ENCODE results near the gene YWHAB. TPM values are rescaled to one million over a fixed set of nuclear protein-coding genes. Genes with fewer than 3 reads are reported as not detected.

YWHAB gene
- total RNA-seq, 3 donors from 2014 or later, result 125 to 155 (median 139) TPM

DNA sequence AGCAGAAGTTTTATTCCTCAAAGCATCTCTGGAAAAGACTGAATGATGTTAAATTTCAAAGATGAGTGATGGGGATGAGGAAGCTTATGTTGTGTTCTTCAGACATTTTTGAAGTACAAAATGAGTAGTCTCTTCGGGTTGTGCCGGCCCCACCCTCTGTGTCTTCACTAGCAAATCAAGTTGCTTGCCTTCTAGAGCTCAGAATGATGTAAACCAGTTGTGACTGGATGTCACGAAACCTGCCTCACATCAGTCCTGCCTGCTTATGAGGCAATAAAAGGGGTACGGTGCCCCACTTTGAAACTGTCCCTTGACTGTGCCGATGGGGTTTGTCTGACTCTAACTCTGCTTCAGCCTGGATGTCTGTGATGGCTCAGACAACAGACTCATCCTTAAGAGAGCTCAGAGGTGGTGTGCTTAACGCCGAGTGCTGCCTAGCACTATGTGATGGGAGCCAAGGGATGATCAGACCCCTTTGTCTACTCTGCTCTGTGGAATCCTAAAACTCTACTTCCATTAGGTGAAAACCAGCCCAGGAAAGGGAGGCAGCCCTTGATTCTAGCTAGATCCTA is 55.7 kb downstream of the YWHAB start:
- DNase-seq (ENCODE audit: low spot score in 2 of 2), result no peak
- no peaks in the 10 kb centered on the region for H3K27me3 ChIP-seq
- no peaks in the 10 kb centered on the region for H3K9me3 ChIP-seq
- no peak overlapping the region for H3K27ac ChIP-seq
- H3K36me3 ChIP-seq, result peaks cover 15% of the 10 kb centered on the region
- no peaks in the 10 kb centered on the region for H3K4me1 ChIP-seq
- H3K4me3 ChIP-seq, result no peak overlapping the region
- intact Hi-C loops (cut with DNase I; ENCODE audit: low total_unique reads), result loop anchor here (1.0 kb wide), 1 partner anchor 18 kb away; no protein-coding TSS in a partner anchor
- TF ChIP-seq POLR2AphosphoS5 (IDR thresholded peaks at IDR 0.05) (no peak), POLR2A (IDR thresholded peaks at IDR 0.05) (no peak)
- TF ChIP-seq, protein P1, sequence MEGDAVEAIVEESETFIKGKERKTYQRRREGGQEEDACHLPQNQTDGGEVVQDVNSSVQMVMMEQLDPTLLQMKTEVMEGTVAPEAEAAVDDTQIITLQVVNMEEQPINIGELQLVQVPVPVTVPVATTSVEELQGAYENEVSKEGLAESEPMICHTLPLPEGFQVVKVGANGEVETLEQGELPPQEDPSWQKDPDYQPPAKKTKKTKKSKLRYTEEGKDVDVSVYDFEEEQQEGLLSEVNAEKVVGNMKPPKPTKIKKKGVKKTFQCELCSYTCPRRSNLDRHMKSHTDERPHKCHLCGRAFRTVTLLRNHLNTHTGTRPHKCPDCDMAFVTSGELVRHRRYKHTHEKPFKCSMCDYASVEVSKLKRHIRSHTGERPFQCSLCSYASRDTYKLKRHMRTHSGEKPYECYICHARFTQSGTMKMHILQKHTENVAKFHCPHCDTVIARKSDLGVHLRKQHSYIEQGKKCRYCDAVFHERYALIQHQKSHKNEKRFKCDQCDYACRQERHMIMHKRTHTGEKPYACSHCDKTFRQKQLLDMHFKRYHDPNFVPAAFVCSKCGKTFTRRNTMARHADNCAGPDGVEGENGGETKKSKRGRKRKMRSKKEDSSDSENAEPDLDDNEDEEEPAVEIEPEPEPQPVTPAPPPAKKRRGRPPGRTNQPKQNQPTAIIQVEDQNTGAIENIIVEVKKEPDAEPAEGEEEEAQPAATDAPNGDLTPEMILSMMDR (IDR thresholded peaks at IDR 0.05), result no peak

- no peak for DNase-seq (ENCODE audit: low spot score in 2 of 2)
- H3K4me1 ChIP-seq, result no peaks in the 10 kb centered on the region
- H3K4me3 ChIP-seq, result no peak overlapping the region
- peaks cover 15% of the 10 kb centered on the region for H3K36me3 ChIP-seq
- no peak overlapping the region for H3K27ac ChIP-seq
- H3K9me3 ChIP-seq, result no peaks in the 10 kb centered on the region
- H3K27me3 ChIP-seq, result no peaks in the 10 kb centered on the region
- intact Hi-C loops (cut with DNase I; ENCODE audit: low total_unique reads), result no loop called here
- no peak for TF ChIP-seq POLR2AphosphoS5 (IDR thresholded peaks at IDR 0.05)
Observed at GRCh38 chr20:44942264-44942973, 56.9 kb downstream of the YWHAB start.

DNA sequence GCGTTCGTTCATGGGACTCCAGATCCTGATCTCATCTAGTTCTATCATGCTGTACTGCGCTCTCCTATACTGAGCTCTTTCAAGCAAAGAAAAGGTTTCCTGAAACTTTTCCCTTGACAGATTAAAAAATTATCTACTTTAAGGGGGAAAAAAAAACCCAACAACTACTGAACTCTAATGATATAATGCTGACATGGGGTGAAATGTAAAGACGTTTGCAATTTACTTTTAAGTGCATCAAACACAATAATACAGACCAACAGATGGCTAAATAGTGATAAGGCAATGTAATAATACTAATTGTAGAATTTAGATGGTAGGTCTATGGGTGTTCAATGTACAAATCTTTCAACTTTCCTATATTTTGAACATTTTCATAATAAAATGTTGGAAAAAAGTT is 58.3 kb downstream of the YWHAB start:
- H3K9me3 ChIP-seq, result no peaks in the 10 kb centered on the region
- H3K4me3 ChIP-seq, result no peak overlapping the region
- intact Hi-C loops (cut with DNase I; ENCODE audit: low total_unique reads), result no loop called here
- H3K36me3 ChIP-seq, result peaks cover 15% of the 10 kb centered on the region
- H3K27me3 ChIP-seq, result no peaks in the 10 kb centered on the region
- H3K27ac ChIP-seq, result no peak overlapping the region
- no peak for TF ChIP-seq POLR2AphosphoS5 (IDR thresholded peaks at IDR 0.05)
- TF ChIP-seq, protein P1 (IDR thresholded peaks at IDR 0.05), result no peak
- no peak for TF ChIP-seq POLR2A (IDR thresholded peaks at IDR 0.05)
- DNase-seq (ENCODE audit: low spot score in 2 of 2), result no peak
- no peaks in the 10 kb centered on the region for H3K4me1 ChIP-seq

DNA sequence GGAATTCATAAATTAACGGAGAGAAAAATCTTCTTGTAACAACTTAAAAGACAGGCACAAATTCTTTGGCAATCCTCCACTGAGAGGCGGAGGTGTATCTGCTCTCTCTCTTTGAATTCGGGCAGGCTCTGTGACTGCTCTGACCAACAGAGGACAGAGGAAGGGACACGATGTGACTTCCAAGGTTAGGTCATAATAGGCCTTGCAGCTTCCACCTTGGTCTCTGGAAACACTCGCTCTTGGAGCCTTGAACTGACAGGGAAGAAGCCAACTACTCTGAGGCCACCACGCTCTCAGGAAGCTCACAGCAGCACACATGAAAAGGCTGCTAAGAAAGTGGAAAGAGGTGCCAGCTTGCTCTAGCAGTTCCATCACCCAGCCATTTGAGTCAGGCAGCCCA is 59.8 kb downstream of the YWHAB start:
- peaks cover 21% of the 10 kb centered on the region for H3K36me3 ChIP-seq

DNA sequence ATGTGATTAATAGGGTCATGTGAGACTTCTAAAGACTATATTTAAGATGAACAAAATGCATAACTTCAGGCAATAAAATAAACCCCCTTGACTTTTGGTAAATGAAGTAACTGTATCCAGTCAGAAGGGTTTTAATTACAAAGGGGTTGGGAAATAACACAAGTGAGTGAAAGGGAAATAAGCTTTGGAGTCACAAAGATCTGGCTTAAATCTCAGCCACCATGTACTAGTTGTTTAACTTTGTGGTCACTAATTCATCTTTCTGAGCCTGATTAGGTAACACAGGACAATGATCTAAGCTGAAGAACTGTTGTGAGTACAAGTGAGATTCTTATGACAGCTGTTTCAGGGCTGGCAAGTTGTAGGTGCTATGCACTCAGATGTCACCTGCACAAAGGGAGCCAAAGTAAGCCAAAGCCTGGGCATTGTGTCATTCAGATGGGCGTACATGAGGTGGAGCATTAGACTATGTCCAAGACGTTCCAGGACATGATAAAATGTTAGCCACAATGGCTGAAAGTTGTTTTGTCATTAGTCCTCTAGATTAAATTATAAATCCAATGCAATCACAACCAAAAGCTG is 60.9 kb downstream of the YWHAB start:
- no peak for DNase-seq (ENCODE audit: low spot score in 2 of 2)
- Histone ChIP-seq H3K27ac (no peak overlapping the region), H3K27me3 (no peaks in the 10 kb centered on the region), H3K36me3 (peaks cover 24% of the 10 kb centered on the region), H3K9me3 (no peaks in the 10 kb centered on the region), H3K4me1 (no peaks in the 10 kb centered on the region), H3K4me3 (no peak overlapping the region)
- TF ChIP-seq POLR2A (IDR thresholded peaks at IDR 0.05), result no peak
- TF ChIP-seq POLR2AphosphoS5 (IDR thresholded peaks at IDR 0.05), result no peak
- TF ChIP-seq, protein P1 (IDR thresholded peaks at IDR 0.05), result no peak
- intact Hi-C loops (cut with DNase I; ENCODE audit: low total_unique reads), result no loop called here

More for the DNA sequence above, 59.8 kb downstream of the YWHAB start:
- no peak overlapping the region for H3K27ac ChIP-seq
- no peaks in the 10 kb centered on the region for H3K27me3 ChIP-seq
- intact Hi-C loops (cut with DNase I; ENCODE audit: low total_unique reads), result no loop called here
- no peak overlapping the region for H3K4me3 ChIP-seq
- TF ChIP-seq POLR2AphosphoS5 (IDR thresholded peaks at IDR 0.05) (no peak), POLR2A (IDR thresholded peaks at IDR 0.05) (no peak)
- TF ChIP-seq, protein P1 (IDR thresholded peaks at IDR 0.05), result no peak
- H3K4me1 ChIP-seq, result no peaks in the 10 kb centered on the region
- no peaks in the 10 kb centered on the region for H3K9me3 ChIP-seq
- no peak for DNase-seq (ENCODE audit: low spot score in 2 of 2)
